Transverse colon (tissue), 4 donors: Measurements from ENCODE around the gene UBL4A. TPM values are rescaled to one million over a fixed set of nuclear protein-coding genes. Genes with fewer than 3 reads are reported as not detected.
"Not testable (repeated sequence)": the region's sequence is repeated elsewhere in the genome, so short reads cannot be mapped to it uniquely, and the experiment has no call there.

Experiments used
- DNase-seq: peaks from one replicate; pipeline ENCODE4 v3.0.0-alpha.2; 2019
- H3K27ac ChIP-seq, 4 donors: fragments of 200-600 bp; sonication (generic); 2 replicates each; pipeline ENCODE4 v1.5.1; 2016 to 2018; ENCODE audit warnings: inconsistent platforms in 4 of 4
- H3K27me3 ChIP-seq: fragments of 200-600 bp; sonication (generic); 2 replicates; pipeline ENCODE4 v1.5.1; 2017; ENCODE audit warnings: inconsistent platforms
- H3K36me3 ChIP-seq, 4 donors: fragments of 200-600 bp; sonication (generic); 2 replicates each; pipeline ENCODE4 v1.5.1; 2017 to 2019; ENCODE audit warnings: inconsistent platforms in 4 of 4
- H3K4me1 ChIP-seq, 4 donors: fragments of 200-600 bp; sonication (generic); 2 replicates each; pipeline ENCODE4 v1.5.1; 2017 to 2020; ENCODE audit warnings: inconsistent platforms in 4 of 4
- H3K4me3 ChIP-seq, 4 donors: fragments of 200-600 bp; sonication (generic); 1 replicate in 1 of 4; 2 replicates in 3 of 4; pipeline versions ENCODE4 v1.5.1 to v1.6.1; 2017 to 2019; ENCODE audit warnings: inconsistent platforms in 4 of 4
- H3K9me3 ChIP-seq, 2 donors: fragments of 200-600 bp; sonication (generic); 2 replicates each; pipeline ENCODE4 v1.5.1; 2017 to 2019; ENCODE audit warnings: inconsistent platforms in 2 of 2
- EP300 ChIP-seq: sonication (generic); formaldehyde crosslinking; IDR thresholded peaks from one replicate; pipeline ENCODE4 v1.6.1; 2017; ENCODE audit warnings: antibody characterized with exemption, low read depth
- POLR2A ChIP-seq: fragments of 450-650 bp; IDR thresholded peaks from one replicate; pipeline ENCODE4 v1.6.1; 2016; ENCODE audit warnings: antibody characterized with exemption, mild to moderate bottlenecking, moderate library complexity
- POLR2AphosphoS5 ChIP-seq, 3 donors: sonication (generic); formaldehyde crosslinking; IDR thresholded peaks; one replicate each; pipeline ENCODE4 v1.6.1; 2016; ENCODE audit warnings: antibody characterized with exemption in 3 of 3
- WGBS, 2 donors: methylation state at CpG; one replicate each; pipeline ENCODE4 v1.1.5; 2018; ENCODE audit warnings: low coverage in 1 of 2; 5-methylcytosine and 5-hydroxymethylcytosine counted together
- in situ Hi-C, 4 donors: fragments of 200-750 bp; cut with MboI; loops; one replicate each; pipeline versions ENCODE4 v1.15.0 to v1.15.1; 2017; ENCODE audit warnings: low sequenced_read_pairs in 3 of 4, low pct_ligation_motif_present in 1 of 4, low pct_unique_long_range_greater_than_20kb in 1 of 4
- intact Hi-C: fragments of 100-400 bp; cut with DNase I; formaldehyde crosslinking; loops from one replicate; pipeline ENCODE4 v1.15.1; 2023; ENCODE audit warnings: low total_unique reads
- total RNA-seq, 4 donors: library from RNA; depleted of rRNA; stranded (reverse); fragments of >200 nt; gene quantifications; one replicate each; pipeline ENCODE4 v1.1.0, GENCODE V29; 2016
- TF ChIP-seq, protein P1 (sequence below), 5 experiments: fragments of 200-600 bp in 3 of 5; fragments of 450-650 bp in 2 of 5; sonication (generic) in 3 of 5; IDR thresholded peaks; 1 replicate in 2 of 5; 2 replicates in 3 of 5; pipeline ENCODE4 v1.5.1; 2016 to 2017; ENCODE audit warnings: antibody characterized with exemption in 5 of 5, inconsistent platforms in 3 of 5, mild to moderate bottlenecking in 2 of 5, moderate library complexity in 1 of 5

UBL4A gene
- total RNA-seq, 4 donors from 2014 or later: 19.9 to 50.7 (median 42.7) TPM

DNA sequence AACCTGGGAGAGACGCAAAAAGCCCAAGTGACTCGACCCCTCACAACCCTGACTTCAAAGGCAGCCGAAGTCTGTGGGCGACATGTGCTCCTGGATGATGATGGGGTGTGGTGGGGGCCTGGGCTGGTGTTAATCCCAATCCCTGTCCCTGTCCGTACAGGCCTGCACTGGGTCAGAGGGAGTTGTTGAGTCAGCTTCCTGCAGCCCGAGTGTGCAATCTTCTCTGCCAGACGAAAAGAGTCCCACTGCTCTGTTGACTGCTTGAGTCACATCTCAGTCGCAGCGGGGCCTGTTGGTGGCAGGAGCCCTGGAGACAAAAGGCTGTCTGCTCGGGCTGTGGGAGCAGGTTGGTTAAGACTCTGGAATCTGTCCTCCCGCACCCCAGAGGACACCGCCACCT is 19.3 kb upstream of the UBL4A start:
- H3K27me3 ChIP-seq: no peaks in the 10 kb centered on the region
- no peaks in the 10 kb centered on the region for H3K4me1 ChIP-seq
- TF ChIP-seq, protein P1, sequence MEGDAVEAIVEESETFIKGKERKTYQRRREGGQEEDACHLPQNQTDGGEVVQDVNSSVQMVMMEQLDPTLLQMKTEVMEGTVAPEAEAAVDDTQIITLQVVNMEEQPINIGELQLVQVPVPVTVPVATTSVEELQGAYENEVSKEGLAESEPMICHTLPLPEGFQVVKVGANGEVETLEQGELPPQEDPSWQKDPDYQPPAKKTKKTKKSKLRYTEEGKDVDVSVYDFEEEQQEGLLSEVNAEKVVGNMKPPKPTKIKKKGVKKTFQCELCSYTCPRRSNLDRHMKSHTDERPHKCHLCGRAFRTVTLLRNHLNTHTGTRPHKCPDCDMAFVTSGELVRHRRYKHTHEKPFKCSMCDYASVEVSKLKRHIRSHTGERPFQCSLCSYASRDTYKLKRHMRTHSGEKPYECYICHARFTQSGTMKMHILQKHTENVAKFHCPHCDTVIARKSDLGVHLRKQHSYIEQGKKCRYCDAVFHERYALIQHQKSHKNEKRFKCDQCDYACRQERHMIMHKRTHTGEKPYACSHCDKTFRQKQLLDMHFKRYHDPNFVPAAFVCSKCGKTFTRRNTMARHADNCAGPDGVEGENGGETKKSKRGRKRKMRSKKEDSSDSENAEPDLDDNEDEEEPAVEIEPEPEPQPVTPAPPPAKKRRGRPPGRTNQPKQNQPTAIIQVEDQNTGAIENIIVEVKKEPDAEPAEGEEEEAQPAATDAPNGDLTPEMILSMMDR (IDR thresholded peaks at IDR 0.05): no peak
- TF ChIP-seq POLR2A (no peak), POLR2AphosphoS5 (IDR thresholded peaks at IDR 0.05) (no peak), EP300 (no peak)
- WGBS, 2 donors: 85% methylated on average over 9 of the region's 12 CpGs; no CpG with 5 or more reads in 1 of the 2 donors
- H3K4me3 ChIP-seq: no peak overlapping the region
- intact Hi-C loops (no loop called here), in situ Hi-C loops (no loop called here)
- H3K27ac ChIP-seq: no peak overlapping the region
- no peak for DNase-seq
- no peaks in the 10 kb centered on the region for H3K36me3 ChIP-seq
- H3K9me3 ChIP-seq: no peaks in the 10 kb centered on the region

DNA sequence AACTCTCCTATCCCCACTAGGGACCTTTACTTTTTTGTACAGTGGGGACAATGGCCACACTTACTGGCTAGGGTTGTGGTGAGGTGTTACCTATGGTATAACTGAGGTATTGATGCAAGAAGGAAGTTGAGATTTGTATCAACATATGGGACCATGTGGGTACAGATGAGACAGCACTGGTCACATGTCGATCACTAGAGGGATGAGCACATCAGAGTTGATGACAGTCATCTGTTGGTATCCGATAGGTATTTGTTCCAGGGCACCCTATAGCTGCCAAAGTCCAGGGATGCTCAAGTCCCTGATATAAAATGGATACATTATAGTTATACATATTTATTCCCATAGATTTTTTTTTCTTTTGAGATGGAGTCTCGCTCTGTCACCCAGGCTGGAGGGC is 16.6 kb upstream of the UBL4A start:
- in situ Hi-C loops (no loop called here), intact Hi-C loops (no loop called here)

DNA sequence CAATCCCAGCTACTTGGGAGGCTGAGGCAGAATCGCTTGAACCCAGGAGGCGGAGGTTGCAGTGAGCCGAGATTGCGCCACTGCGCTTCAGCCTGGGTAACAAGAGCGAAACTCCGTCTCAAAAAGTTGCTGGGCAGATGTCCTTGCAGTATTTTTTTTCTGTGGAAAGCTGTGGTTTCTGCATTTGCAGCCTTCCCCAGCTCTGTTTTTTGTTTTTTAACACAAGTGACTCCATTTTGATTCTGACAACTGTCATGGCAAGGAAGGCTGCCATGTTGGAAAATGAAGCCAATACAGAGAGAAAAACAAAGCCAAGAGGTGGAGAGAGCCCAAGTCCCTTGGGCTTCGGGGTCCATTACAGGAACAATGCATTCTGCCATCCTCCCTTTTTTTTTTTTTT is 15.7 kb upstream of the UBL4A start:
- no peaks in the 10 kb centered on the region for H3K27me3 ChIP-seq
- WGBS, 2 donors: 91% methylated on average over 8 of the region's 8 CpGs; no CpG with 5 or more reads in 1 of the 2 donors
- DNase-seq: no peak
- in situ Hi-C loops (no loop called here), intact Hi-C loops (no loop called here)
- no peaks in the 10 kb centered on the region for H3K4me1 ChIP-seq
- no peak overlapping the region for H3K27ac ChIP-seq
- H3K36me3 ChIP-seq: no peaks in the 10 kb centered on the region
- H3K4me3 ChIP-seq: no peak overlapping the region
- no peaks in the 10 kb centered on the region for H3K9me3 ChIP-seq
- TF ChIP-seq EP300 (no peak), POLR2A (no peak), POLR2AphosphoS5 (IDR thresholded peaks at IDR 0.05) (no peak)
- TF ChIP-seq, protein P1 (IDR thresholded peaks at IDR 0.05): no peak

More for the DNA sequence above, 16.6 kb upstream of the UBL4A start:
- no peaks in the 10 kb centered on the region for H3K36me3 ChIP-seq
- H3K27ac ChIP-seq: no peak overlapping the region
- DNase-seq: no peak
- WGBS, 2 donors: 81% methylated on average over 3 of the region's 3 CpGs; no CpG with 5 or more reads in 1 of the 2 donors
- H3K4me1 ChIP-seq: no peaks in the 10 kb centered on the region
- H3K9me3 ChIP-seq: no peaks in the 10 kb centered on the region
- no peaks in the 10 kb centered on the region for H3K27me3 ChIP-seq
- TF ChIP-seq EP300: no peak
- TF ChIP-seq, protein P1 (IDR thresholded peaks at IDR 0.05): no peak
- no peak for TF ChIP-seq POLR2A
- TF ChIP-seq POLR2AphosphoS5 (IDR thresholded peaks at IDR 0.05): no peak
- no peak overlapping the region for H3K4me3 ChIP-seq

DNA sequence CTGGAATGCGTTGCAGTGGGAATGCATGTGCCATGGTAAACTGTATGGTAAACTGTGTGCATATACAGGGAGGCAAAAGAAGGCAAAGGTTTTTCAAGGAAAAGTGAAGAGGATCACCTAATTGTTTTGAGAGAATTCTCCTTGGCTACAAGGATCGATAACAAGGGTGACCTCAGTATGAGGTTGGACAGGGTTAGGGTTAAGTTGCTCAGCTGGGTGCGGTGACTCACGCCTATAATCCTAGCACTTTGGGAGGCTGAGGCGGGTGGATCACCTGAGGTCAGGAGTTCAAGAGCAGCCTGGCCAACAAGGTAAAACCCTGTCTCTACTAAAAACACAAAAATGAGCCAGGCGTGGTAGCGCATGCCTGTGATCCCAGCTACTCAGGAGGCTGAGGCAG is 15.0 kb upstream of the UBL4A start:
- H3K4me1 ChIP-seq, H3K27ac ChIP-seq, H3K36me3 ChIP-seq, H3K27me3 ChIP-seq, in situ Hi-C loops, H3K4me3 ChIP-seq, DNase-seq, intact Hi-C loops, H3K9me3 ChIP-seq: not testable (repeated sequence)
- 79 to 80% methylated on average over 1 to 7 of the region's 7 CpGs for WGBS, 2 donors

DNA sequence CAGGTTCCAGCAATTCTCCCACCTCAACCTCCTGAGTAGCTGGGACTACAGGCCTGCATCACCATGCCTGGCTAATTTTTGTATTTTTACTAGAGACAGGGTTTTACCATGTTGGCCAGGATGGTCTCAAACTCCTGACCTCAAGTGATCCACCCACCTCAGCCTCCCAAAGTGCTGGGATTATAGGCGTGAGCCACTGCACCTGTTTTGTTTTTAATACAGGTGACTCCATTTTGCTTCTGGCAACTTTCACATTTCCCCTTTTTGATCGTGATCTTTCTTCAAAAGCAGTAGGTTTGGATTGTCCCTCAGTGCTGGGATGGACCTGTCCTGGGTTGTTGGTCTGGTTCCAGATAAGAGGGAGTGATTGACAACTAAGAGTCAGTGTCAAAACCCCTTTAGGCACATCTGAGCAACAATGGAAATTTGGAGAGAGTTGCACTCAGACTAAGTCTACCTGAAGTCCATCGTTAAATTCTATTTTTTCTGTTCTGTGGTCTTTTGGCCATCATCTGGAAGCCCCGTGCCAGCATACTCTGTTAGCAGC is 10.2 kb upstream of the UBL4A start:
- intact Hi-C loops, in situ Hi-C loops: not testable (repeated sequence)
- WGBS, 2 donors: 73% methylated on average over 4 of the region's 4 CpGs; no CpG with 5 or more reads in 1 of the 2 donors

More for the DNA sequence above, 10.2 kb upstream of the UBL4A start:
- H3K4me1 ChIP-seq, H3K9me3 ChIP-seq, H3K27me3 ChIP-seq, H3K4me3 ChIP-seq, H3K27ac ChIP-seq, DNase-seq, H3K36me3 ChIP-seq: not testable (repeated sequence)
